SK-N-MC (cell line): Measurements from ENCODE around the gene VAV2.

Experiments used
- DNase-seq: peaks from one replicate; pipeline ENCODE4 v3.0.0-alpha.2; 2011; ENCODE audit warnings: low read depth, low spot score
- H3K27ac ChIP-seq: fragments of 200-600 bp; sonication (generic); 2 replicates; pipeline ENCODE4 v1.5.1; 2016; ENCODE audit warnings: mixed run types
- H3K36me3 ChIP-seq: fragments of 200-600 bp; sonication (generic); 2 replicates; pipeline ENCODE4 v1.6.1; 2017; ENCODE audit warnings: antibody characterized with exemption, low read length, mixed read lengths; ENCODE audit not compliant: insufficient read depth
- H3K4me3 ChIP-seq: fragments of 200-600 bp; sonication (generic); 2 replicates; pipeline ENCODE4 v1.5.1; 2016
- H3K9ac ChIP-seq: fragments of 200-600 bp; sonication (generic); 2 replicates; pipeline ENCODE4 v1.8.0; 2017; ENCODE audit warnings: mixed run types, mixed read lengths; ENCODE audit not compliant: insufficient read length
- H3K9me3 ChIP-seq: fragments of 200-600 bp; sonication (generic); 2 replicates; pipeline ENCODE4 v1.6.1; 2017; ENCODE audit warnings: low read depth, mild to moderate bottlenecking, antibody characterized with exemption, low read length, moderate library complexity, mixed read lengths
- EZH2 ChIP-seq: fragments of 200-600 bp; sonication (generic); IDR thresholded peaks from one replicate; pipeline ENCODE4 v1.6.1; 2017; ENCODE audit warnings: antibody characterized with exemption
- FOXP2 ChIP-seq: optimal IDR thresholded peaks from 2 replicates; pipeline ENCODE3; 2011; ENCODE audit warnings: mild to moderate bottlenecking, moderate library complexity; ENCODE audit not compliant: insufficient read depth; ENCODE audit errors: extremely low read length, control extremely low read depth
- POLR2AphosphoS5 ChIP-seq: IDR thresholded peaks from 2 replicates; pipeline ENCODE4 v1.6.1; 2012; ENCODE audit warnings: mild to moderate bottlenecking, low read depth, low read length, borderline replicate concordance

Gene VAV2

GRCh38 chr9:134035041-134036039 lies 43.2 kb upstream of the VAV2 start:
- Histone ChIP-seq H3K36me3 (peaks cover 81% of the 10 kb centered on the region), H3K27ac (no peak overlapping the region), H3K9ac (no peak overlapping the region), H3K4me3 (no peak overlapping the region), H3K9me3 (no peaks in the 10 kb centered on the region)
- no peak for DNase-seq
- TF ChIP-seq EZH2 (no peak), FOXP2 (no peak), POLR2AphosphoS5 (no peak)

DNA sequence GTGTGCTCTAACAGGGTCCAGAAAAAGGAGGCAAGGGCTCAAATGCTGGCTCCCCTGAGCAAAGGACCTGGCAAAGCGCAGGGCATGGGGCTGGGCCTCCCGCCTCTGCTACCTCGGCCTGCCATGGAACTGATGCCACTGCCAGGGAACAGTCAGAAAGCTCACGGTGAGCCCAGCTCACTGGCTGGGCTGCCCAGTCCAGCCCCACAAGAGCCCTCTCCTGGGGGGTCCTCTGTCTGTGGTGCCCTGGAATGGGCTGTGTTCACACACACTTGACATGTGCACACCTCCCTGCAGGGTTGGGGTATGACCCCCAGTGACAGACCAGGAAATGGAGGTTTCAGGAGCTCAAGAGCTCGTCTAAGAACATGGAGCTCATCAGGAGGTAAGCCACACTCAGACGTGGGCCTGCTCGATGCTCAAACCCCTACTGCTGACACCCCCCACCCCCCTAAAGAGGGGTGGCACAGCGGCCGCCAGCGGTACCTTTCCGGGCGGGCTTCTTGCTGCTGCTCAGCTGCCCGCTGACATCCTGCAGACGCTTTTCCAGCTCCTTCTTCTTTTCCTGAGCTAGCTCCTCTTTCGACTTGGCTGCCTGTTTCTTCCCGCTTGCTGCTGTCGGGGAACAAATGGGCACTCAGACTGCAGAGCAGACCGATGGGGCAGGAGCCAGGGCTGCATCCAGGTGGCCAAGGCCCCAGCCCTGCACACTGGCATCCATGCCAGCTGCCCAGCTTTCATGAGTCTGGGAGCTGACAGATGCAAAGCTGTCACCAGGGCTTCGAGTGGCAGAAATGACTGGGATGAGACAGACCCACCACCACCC lies 42.3 kb upstream of the VAV2 start:
- Histone ChIP-seq H3K4me3 (no peak overlapping the region), H3K9ac (no peak overlapping the region), H3K9me3 (no peaks in the 10 kb centered on the region), H3K27ac (no peak overlapping the region), H3K36me3 (peaks cover 72% of the 10 kb centered on the region)
- DNase-seq, result no peak
- no peak for TF ChIP-seq FOXP2
- TF ChIP-seq POLR2AphosphoS5, result no peak
- no peak for TF ChIP-seq EZH2

DNA sequence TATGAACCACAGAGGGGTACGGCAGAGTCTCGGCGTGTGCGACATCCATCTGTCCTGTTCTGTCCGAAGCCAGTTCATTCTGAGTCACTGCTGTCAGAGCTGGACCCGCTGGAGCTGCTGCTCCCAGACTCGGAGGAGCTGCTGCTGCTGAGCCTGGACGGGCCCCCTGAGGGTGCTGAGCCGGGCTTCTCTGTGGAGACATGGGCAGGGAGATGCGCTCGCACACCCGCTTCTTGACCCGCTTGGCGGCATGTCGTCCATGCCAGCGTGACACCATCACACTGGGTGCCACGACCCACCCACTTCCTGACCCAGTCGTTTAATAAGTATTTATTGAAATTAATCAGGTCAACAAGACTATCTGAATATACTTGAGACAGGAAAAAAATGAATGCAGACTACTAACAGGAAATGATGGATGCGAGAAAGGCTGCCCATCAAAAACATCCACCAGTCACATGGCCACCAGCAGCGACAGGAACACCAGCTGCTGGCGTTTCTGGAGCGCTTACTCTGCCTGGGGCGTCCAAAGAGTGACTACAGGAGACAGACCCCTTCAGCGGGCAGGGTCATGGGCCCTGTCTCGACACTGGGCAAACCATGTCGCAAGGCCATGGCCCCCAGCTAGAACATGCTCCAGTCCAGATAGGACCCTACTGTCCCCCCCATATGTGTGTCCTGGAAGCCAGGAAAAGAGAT lies 41.5 kb upstream of the VAV2 start:
- no peaks in the 10 kb centered on the region for H3K9me3 ChIP-seq
- H3K36me3 ChIP-seq, result peaks cover 64% of the 10 kb centered on the region
- no peak overlapping the region for H3K27ac ChIP-seq
- no peak for TF ChIP-seq POLR2AphosphoS5
- no peak for TF ChIP-seq EZH2
- TF ChIP-seq FOXP2, result no peak
- H3K9ac ChIP-seq, result no peak overlapping the region
- H3K4me3 ChIP-seq, result no peak overlapping the region
- no peak for DNase-seq

GRCh38 chr9:134032456-134033222 lies 40.5 kb upstream of the VAV2 start:
- no peak for TF ChIP-seq POLR2AphosphoS5
- TF ChIP-seq FOXP2, result no peak
- no peak for TF ChIP-seq EZH2
- no peak for DNase-seq
- H3K36me3 ChIP-seq, result peaks cover 54% of the 10 kb centered on the region
- H3K4me3 ChIP-seq, result no peak overlapping the region
- no peak overlapping the region for H3K9ac ChIP-seq
- no peak overlapping the region for H3K27ac ChIP-seq
- no peaks in the 10 kb centered on the region for H3K9me3 ChIP-seq

DNA sequence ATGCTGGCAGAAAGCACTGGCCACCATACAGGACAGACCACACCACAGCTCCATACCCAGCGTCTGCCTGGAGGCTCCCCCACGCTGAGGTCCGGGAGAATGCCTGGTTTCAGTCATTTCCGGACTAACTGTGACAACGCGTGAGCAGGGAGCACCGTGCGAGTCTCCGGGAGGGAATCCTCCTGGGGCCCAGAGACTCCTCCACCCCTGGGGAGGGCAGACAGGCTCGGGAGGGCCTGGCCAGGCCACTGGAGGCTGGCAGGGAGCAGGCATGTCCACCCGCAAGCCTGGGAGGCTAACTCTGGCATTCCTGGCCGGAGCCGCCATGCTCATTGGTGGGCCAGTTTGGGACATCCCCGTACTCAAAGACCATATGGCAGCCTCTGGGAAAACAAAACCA lies 39.7 kb upstream of the VAV2 start:
- H3K36me3 ChIP-seq, result peaks cover 49% of the 10 kb centered on the region
- DNase-seq, result no peak
- TF ChIP-seq POLR2AphosphoS5 (no peak), FOXP2 (no peak), EZH2 (no peak)
- H3K9ac ChIP-seq, result no peak overlapping the region
- no peaks in the 10 kb centered on the region for H3K9me3 ChIP-seq
- H3K27ac ChIP-seq, result no peak overlapping the region
- H3K4me3 ChIP-seq, result no peak overlapping the region

DNA sequence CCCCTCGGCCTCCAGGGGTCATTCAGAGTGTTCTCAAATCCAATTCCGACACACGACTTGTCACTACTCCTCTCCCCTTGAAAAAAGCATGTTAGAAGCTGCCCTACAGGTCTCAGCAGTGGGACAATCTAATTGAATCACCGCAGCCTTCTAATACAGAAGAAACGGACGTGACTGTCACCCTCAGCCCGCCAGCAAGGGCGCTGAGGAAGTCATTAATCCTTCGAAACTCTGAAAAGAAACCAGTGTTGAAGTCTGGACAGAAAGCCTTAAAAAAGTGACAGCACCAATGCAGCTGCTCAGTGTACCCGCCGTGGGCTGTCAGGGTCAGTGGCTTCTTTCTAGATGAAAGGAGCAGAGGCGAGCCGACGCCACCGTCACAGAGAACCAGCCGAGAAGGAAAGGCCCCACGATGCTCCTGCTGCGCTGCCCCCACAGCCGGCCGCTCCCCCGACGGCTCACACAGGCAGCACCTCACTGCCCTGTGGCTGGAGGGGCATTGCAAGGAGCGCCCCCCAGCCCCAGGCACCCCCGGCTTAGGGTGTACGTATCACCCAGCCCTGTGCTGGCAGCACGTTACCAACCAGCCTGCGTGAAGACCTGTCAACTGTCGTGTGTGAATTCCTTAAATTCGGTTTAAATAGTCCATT lies 38.8 kb upstream of the VAV2 start:
- H3K36me3 ChIP-seq, result peaks cover 43% of the 10 kb centered on the region
- no peak overlapping the region for H3K27ac ChIP-seq
- no peak overlapping the region for H3K4me3 ChIP-seq
- H3K9me3 ChIP-seq, result no peaks in the 10 kb centered on the region
- TF ChIP-seq FOXP2 (no peak), POLR2AphosphoS5 (no peak), EZH2 (no peak)
- no peak for DNase-seq
- H3K9ac ChIP-seq, result no peak overlapping the region

- H3K4me3 ChIP-seq, result no peak overlapping the region
- no peak for DNase-seq
- peaks cover 29% of the 10 kb centered on the region for H3K36me3 ChIP-seq
- TF ChIP-seq POLR2AphosphoS5, result no peak
- TF ChIP-seq FOXP2, result no peak
- TF ChIP-seq EZH2, result no peak
- no peak overlapping the region for H3K9ac ChIP-seq
- H3K27ac ChIP-seq, result no peak overlapping the region
- H3K9me3 ChIP-seq, result no peaks in the 10 kb centered on the region
These were observed 37.4 kb upstream of the VAV2 start for GRCh38 chr9:134029248-134030226.
